Gastroesophageal sphincter (tissue), 3 donors: Measurements from ENCODE around the gene MIA2.

ENCODE experiments used
- POLR2A ChIP-seq, 2 donors: fragments of 450-650 bp; IDR thresholded peaks; one replicate each; pipeline ENCODE4 v1.6.1; 2017; ENCODE audit warnings: antibody characterized with exemption in 2 of 2, mild to moderate bottlenecking in 2 of 2, moderate library complexity in 1 of 2
- POLR2AphosphoS5 ChIP-seq: sonication (generic); formaldehyde crosslinking; IDR thresholded peaks from one replicate; pipeline ENCODE4 v1.6.1; 2017; ENCODE audit warnings: antibody characterized with exemption
- TF ChIP-seq, protein P1 (sequence below), 4 experiments: fragments of 200-600 bp in 2 of 4; fragments of 450-650 bp in 2 of 4; sonication (generic) in 1 of 4; IDR thresholded peaks; one replicate each; pipeline ENCODE4 v1.5.1; 2017 to 2019; ENCODE audit warnings: antibody characterized with exemption in 4 of 4, mild to moderate bottlenecking in 2 of 4, moderate library complexity in 2 of 4

DNA sequence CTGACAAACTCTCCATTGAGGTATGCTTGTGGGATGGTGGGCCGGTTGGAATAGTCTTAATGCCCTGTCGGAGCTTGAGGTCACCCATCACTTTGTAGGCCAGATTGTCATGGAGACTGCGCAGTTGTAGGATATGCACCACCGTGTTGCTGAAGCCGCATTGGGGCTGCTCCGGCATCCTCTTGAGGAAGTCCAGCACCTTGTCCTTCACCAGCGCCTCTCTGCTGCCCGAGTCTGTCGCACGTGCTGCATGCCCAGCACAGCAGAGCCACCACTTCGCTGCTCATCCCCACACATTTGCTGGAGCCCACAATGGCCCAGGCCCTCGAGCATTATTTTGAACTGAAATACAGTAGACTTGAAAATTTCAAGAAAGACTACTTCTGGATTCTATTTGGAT is 136.7 kb downstream of the MIA2 start:
- TF ChIP-seq, protein P1, sequence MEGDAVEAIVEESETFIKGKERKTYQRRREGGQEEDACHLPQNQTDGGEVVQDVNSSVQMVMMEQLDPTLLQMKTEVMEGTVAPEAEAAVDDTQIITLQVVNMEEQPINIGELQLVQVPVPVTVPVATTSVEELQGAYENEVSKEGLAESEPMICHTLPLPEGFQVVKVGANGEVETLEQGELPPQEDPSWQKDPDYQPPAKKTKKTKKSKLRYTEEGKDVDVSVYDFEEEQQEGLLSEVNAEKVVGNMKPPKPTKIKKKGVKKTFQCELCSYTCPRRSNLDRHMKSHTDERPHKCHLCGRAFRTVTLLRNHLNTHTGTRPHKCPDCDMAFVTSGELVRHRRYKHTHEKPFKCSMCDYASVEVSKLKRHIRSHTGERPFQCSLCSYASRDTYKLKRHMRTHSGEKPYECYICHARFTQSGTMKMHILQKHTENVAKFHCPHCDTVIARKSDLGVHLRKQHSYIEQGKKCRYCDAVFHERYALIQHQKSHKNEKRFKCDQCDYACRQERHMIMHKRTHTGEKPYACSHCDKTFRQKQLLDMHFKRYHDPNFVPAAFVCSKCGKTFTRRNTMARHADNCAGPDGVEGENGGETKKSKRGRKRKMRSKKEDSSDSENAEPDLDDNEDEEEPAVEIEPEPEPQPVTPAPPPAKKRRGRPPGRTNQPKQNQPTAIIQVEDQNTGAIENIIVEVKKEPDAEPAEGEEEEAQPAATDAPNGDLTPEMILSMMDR (IDR thresholded peaks at IDR 0.05), result no peak
- no peak for TF ChIP-seq POLR2A (IDR thresholded peaks at IDR 0.05)
- no peak for TF ChIP-seq POLR2AphosphoS5
